ENCODE results near the gene SAMD10. TPM values are rescaled to one million over a fixed set of nuclear protein-coding genes. Genes with fewer than 3 reads are reported as not detected.

The SAMD10 gene
- 9.5 and 10.8 TPM in 2 replicates for total RNA-seq

DNA sequence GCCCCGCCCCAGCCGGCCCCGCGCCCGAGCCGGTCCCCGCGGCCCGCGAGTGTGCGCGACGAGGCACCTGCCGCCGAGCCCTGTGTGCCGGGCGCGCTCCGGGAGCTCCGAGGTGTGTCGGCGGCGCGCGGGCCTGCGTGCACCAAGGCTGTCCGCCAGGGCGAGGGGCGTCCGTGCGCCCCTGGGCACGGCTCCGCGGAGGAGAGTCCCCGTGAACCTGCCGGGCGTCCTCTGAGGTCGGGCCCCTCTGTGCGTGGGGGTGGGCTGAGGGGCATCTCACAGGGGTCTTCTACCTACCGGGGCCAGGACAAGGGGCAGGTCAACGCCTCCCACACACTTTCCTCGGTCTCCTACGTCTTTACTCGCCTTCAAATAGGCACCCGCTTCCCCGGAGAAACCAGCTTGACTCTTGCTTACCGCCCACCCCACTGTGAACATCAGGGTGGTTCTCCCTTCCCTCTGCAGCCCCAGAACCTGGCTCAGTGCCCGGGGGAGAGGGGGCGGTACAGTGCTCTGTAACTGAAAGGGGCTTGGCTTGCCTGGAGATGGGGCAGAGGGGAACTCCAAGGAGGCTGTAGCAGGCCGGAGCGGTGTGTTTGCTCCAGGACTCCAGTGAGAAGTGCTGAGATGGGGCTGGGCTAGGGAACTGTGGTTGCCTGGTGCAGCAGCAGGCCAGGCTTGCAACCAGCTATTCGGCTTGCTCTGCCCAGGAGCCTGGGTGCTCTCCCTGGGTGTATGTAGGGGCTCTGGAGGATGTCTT is at the start of gene SAMD10:
Gene SAMD10 (minus strand): TSS at position 86 of the 760 bp plus-strand sequence. CDS start 175 bp downstream, outside the sequence.
- no peak for DNase-seq (ENCODE audit: low read depth)
- no peak for TF ChIP-seq CTCF (conservative IDR thresholded peaks at IDR 0.05; ENCODE audit: low read depth, low read length)
- H3K4me3 ChIP-seq (ENCODE audit: low read depth, low read length) = peak within 1 kb of the TSS; percentile 94

DNA sequence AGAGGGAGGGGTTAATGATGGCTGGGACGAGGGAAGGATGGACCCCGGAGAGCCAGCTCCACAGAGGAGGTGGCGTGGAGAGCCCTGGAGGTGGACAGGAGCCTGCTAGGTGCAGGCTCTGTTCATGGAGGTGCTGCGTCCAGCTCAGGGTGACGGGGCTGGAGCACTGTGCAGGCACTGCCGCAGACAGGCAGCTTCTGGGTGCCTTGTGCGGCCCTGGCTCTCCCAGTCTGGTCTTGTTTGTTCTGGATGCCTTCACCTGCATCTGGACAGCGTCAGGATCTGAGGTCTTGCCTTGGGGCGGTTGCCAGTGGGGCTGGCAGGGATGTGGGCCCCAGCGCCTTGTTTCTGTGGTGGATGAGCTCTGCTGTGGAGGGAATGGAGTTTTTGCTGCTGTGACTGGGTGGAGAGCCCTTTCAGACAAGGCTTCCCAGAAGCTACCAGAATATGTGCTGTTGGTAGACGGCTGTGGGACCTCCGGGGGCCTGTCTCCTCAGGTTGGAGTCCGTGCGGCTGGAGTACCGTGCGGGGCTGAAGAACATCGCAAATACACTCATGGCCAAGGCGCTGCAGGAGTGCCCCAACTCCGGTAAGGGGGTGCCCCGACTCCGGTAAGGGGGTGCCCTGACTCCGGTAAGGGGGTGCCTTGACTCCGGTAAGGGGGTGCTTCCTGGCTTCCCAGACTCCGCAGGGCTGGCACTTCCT is 48.7 kb upstream of the SAMD10 start:
- H3K4me3 ChIP-seq (ENCODE audit: low read depth, low read length) = no peak overlapping the region
- TF ChIP-seq CTCF (conservative IDR thresholded peaks at IDR 0.05; ENCODE audit: low read depth, low read length) = no peak

GRCh38 chr20:64025826-64026412 is 46.5 kb upstream of the SAMD10 start:
- no peak for TF ChIP-seq CTCF (conservative IDR thresholded peaks at IDR 0.05; ENCODE audit: low read depth, low read length)
- no peak overlapping the region for H3K4me3 ChIP-seq (ENCODE audit: low read depth, low read length)
- no peak for DNase-seq (ENCODE audit: low read depth)

More for the DNA sequence above, 48.7 kb upstream of the SAMD10 start:
- no peak for DNase-seq (ENCODE audit: low read depth)

DNA sequence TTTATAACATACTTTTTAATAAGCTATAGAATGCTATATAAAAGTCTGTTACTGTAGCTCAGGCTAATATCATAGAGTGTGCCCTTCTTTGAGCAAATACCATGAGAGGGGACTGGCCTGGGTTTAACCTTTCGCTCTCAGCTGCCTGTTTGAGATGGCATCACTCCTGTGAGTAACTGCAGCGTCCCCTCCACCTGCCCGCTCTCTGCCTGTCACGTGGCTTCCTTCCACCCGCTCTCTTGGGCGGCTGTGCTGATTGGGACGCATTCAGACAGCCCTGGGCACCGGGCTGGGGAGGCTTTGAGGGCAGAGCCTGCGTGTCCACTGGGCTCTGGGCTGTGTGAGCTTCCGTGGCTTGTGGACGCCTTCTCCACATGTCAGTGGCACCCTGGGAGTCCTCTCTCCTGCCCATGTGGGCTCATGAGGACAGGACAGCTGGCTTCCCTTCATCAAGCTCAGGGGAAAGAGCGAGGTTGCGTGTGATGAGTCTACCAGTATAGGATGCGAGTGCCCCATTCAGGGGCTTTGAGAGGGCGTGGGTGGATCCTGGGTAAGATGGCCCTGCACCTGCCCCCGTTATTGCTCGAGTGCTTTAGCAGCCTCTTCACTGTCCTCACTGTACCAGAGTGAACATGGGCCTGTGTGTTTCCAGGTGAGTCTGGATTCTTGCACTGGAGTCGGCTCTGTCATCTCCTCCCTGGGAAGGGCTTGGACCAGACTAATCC is 45.8 kb upstream of the SAMD10 start:
- no peak for DNase-seq (ENCODE audit: low read depth)
- no peak for TF ChIP-seq CTCF (conservative IDR thresholded peaks at IDR 0.05; ENCODE audit: low read depth, low read length)
- H3K4me3 ChIP-seq (ENCODE audit: low read depth, low read length) = no peak overlapping the region

GRCh38 chr20:64024141-64024990 is 44.9 kb upstream of the SAMD10 start:
- no peak for DNase-seq (ENCODE audit: low read depth)
- no peak overlapping the region for H3K4me3 ChIP-seq (ENCODE audit: low read depth, low read length)
- no peak for TF ChIP-seq CTCF (conservative IDR thresholded peaks at IDR 0.05; ENCODE audit: low read depth, low read length)
